ENCODE results near the gene GGA1.

- TF ChIP-seq E2F8 (IDR thresholded peaks at IDR 0.05; ENCODE audit: low read depth, partially characterized antibody) (no peak), ZFX (CRISPR knock-in tag; IDR thresholded peaks at IDR 0.05) (no peak), CTCF (IDR thresholded peaks at IDR 0.05 in 2 of 3, conservative IDR thresholded peaks at IDR 0.05 in 1 of 3; ENCODE audit: insufficient read depth in 2 of 3, low read depth in 1 of 3, low read length in 3 of 3) (no peak), ZNF324 (CRISPR knock-in tag; IDR thresholded peaks at IDR 0.05) (no peak), SPI1 (IDR thresholded peaks at IDR 0.05; ENCODE audit: borderline replicate concordance, low read depth, low read length) (no peak), HMGXB4 (CRISPR knock-in tag; IDR thresholded peaks at IDR 0.05) (no peak), REST (IDR thresholded peaks at IDR 0.05; ENCODE audit: borderline replicate concordance) (no peak), REST (CRISPR knock-in tag; IDR thresholded peaks at IDR 0.05; ENCODE audit: low read depth) (no peak), POLR2B (IDR thresholded peaks at IDR 0.05; ENCODE audit: low read depth, partially characterized antibody) (no peak)
Measured at GRCh38 chr22:37624876-37625275, 16.2 kb downstream of the GGA1 start.

Measured in K562 (cell line).